ENCODE data around the gene SPAG8.

Gene SPAG8

DNA sequence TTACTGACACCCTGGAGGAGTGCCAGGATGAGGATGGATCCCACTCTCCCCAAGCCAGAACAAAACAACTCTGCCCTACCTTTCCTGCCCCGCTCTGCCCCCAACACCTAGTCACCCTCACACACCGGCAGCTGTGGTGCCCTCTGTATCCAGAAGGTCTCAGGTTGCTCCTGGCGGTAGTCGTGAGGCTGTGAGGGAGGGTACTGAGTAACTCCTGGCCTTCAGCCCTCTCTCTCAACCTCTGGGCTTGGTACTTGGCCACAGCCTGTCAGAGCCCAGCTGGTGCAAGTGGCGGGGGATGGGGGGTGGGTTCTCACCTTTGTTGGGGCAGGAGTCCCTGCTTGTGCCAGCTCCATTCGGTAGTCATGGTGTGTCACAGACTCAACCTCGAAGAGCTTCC lies 1.9 kb downstream of the SPAG8 start:
- DNase-seq (ENCODE audit: low read depth in 2 of 2) = no peak

DNA sequence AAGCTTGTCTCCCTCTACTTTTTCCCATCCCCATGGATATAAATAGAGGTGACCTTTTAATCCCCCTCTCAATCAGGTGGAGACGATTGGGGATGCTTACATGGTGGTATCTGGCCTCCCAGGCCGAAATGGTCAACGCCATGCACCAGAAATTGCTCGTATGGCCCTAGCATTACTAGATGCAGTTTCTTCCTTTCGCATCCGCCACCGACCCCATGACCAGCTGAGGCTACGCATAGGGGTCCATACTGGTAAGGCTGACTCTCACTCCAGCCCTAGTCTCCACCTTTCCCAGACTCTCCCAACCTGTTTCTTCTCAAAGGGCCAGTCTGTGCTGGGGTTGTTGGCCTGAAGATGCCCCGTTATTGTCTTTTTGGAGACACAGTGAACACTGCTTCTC lies 3.6 kb downstream of the SPAG8 start:
- no peak for DNase-seq (ENCODE audit: low read depth in 2 of 2)

DNA sequence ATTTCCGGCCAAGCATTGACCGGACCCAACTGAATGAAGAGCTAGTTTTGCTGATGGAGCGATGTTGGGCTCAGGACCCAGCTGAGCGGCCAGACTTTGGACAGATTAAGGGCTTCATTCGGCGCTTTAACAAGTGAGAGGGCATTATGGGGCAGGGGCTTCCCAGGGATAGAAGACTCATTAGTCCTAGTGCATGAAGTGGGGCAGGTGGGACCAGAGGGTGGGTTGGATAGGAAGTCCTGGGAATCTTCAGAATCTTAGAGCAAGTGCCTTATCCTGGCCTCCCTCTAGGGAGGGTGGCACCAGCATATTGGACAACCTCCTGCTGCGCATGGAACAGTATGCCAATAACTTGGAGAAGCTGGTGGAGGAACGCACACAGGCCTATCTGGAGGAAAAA lies 6.0 kb downstream of the SPAG8 start:
- DNase-seq (ENCODE audit: low read depth in 2 of 2) = no peak

DNA sequence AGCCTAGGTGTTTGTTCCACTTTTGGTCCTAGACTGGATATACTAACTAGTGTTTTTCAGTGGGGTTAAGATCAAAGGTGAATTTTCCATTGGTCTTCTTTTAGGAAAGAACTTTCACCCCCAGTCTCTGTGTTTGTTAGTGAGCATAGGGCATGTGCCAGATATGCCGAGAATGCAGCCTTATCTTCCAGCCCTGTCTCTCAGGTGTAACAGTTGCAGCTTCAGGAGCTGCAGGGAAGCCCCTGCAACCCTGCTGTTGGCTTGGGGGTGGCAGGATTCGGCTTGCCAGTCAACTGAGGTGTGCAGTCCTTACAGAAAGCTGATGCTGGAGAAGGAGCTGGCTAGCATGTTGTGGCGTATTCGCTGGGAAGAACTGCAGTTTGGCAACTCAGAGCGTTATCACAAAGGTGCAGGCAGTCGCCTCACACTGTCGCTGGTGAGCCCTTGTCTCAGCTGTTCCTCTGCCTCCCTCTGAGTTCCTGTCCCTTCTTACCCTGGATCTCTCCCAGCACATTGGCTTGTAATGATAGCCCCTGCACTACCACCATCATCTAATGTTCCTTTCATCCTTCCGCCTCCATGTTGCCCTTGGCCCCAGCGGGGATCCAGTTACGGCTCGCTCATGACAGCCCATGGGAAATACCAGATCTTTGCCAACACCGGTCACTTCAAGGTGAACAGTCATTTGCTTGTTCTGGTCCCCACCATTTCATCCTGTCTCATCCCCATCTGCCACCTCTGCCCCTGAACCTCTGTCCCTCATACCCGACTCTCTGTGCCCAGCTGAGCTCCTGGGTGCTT lies 10.5 kb downstream of the SPAG8 start:
- DNase-seq (ENCODE audit: low read depth in 2 of 2) = no peak

DNA sequence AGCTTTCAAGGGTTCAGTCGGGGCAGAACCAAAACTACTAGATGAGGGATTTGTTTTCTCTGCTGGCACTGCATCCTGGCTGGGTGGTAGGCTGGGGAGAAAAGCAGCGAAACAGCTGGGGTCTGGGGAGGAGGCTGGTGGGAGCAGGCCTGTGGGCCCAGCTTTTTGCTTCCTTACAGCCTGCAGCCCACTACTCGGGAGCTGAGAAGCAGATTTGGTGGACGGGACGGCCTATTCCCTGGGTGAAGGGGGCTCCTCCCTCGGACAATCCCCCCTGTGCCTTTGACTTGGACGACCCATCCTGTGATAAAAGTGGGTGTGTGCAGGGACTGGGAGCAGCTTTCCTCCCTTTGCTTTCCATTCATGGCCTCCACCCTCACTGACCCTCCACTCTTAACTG lies 11.5 kb downstream of the SPAG8 start:
- no peak for DNase-seq (ENCODE audit: low read depth in 2 of 2)

DNA sequence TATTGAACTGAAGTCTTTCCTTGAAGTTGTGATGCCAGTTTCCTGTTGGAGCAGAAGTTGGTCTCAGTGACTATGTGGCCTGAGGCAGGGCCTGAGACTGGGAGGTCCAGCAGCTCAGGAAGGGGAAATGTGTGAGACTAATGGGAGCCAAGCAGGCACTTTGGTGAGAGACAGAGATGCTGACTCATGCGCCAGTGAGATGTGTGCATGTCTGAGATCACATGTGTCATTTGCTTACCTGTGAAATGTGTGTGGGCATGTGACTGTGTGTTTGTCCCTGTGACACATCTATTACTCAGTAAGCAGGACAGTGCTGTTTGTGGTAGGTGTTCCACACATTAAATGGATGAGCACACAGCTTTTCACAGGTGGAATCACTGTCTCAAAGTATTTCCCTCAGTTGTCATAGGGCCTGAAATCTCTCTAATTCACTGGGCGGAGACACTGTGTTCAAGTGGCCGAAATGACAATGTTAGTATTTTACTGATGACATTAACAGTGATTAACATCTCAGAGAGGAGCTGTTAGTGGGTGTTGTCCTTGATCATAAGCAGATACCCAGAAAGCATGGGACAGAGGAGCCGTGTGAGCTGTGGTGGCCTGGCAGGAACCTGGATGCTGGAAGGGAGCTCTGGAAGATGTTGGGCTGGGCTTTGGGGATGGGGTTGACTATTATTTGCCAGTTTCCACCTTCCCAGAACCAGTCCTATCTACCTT lies 13.2 kb downstream of the SPAG8 start:
- DNase-seq (ENCODE audit: low read depth in 2 of 2) = no peak

DNA sequence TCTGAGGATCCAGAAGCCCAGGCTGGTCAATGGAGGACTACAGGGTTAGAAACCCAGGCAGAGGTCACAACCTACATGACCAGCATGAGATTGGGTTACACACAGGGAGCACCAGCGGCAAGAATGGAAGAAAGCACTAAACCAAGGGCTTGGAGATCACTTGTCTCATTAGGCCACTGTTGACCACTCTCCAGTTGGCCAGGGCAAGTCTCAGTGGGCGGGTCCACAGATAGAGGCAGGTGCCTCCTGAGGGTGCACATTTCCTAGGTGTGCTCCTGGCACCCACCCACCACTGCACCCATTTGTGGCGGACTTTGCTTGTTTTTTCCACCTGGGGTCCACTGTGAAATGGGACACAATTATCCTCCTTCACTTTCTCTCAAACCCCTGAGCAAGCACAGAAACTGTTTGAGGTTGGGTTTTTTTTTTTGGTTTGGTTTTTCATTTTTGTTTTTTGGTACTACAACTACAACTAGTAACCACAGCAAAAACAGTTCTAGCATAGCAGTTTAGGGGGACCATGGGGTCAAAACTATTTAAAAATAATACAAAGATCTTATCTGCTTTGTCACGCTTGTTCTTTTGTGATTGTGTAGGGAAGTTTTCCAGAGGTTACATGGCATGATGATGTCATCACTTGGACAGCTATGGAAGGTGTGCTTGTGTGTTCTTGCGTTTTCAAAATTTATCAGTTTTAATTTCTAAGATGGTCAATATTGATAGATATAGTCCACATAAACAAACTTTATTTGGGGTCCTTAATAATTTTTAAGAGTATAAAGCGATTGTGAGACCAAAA lies 14.6 kb downstream of the SPAG8 start:
- no peak for DNase-seq (ENCODE audit: low read depth in 2 of 2)

DNA sequence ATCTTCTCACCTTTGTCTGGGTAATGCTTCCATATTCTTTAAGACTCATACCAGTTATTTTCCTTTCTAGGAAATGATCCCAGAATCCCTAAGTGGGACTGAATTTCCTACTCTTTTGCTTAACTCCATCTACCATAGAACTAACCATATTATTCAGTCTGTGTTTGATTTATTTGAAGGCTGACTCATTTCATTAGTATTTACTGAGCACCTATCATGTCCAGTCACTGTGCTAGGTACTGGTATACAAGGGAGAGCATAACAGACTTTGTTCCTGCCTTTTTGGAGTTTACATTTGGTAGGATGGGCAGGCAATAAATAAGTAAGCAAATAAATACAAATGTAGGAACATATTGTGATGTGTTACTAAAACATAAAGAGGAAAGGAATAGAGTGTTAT lies 16.4 kb downstream of the SPAG8 start:
- no peak for DNase-seq (ENCODE audit: low read depth in 2 of 2)

DNA sequence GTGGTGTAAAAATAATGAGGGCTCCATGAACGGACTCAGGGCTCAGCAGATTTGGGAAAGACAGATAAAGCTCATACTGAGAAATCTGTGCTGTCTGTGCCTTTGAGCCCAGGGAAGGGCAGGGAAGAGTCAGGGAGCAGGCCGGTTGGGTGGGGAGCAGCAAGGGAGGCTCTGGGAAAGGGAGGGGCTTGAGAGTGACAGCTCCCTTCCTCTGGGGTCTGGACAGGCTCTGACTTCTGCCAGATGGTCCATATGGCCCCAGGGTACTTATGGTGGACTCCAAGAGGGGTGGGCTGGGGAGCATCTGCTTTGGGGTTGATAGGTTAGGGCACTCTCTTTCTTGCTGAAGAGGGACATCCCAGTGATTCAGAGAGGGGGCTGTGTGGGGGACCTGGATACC lies 18.6 kb downstream of the SPAG8 start:
- DNase-seq (ENCODE audit: low read depth in 2 of 2) = no peak

DNA sequence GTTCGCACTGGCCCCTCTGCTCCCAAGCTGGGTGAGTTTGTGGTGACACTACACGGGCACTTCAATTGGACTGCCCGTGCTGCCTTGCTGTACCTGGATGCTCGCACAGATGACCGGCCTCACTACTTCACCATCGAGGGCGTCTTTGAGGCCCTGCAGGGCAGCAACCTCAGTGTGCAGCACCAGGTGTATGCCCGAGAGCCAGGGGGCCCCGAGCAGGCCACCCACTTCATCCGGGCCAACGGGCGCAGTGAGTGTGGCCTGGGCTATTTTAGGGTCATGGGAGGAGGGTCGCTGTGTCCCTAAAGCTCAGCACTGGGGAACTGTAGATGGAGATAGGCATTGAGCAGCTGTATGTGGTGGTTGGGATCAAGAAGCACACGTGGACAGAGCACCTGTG lies 19.2 kb downstream of the SPAG8 start:
- no peak for DNase-seq (ENCODE audit: low read depth in 2 of 2)

DNA sequence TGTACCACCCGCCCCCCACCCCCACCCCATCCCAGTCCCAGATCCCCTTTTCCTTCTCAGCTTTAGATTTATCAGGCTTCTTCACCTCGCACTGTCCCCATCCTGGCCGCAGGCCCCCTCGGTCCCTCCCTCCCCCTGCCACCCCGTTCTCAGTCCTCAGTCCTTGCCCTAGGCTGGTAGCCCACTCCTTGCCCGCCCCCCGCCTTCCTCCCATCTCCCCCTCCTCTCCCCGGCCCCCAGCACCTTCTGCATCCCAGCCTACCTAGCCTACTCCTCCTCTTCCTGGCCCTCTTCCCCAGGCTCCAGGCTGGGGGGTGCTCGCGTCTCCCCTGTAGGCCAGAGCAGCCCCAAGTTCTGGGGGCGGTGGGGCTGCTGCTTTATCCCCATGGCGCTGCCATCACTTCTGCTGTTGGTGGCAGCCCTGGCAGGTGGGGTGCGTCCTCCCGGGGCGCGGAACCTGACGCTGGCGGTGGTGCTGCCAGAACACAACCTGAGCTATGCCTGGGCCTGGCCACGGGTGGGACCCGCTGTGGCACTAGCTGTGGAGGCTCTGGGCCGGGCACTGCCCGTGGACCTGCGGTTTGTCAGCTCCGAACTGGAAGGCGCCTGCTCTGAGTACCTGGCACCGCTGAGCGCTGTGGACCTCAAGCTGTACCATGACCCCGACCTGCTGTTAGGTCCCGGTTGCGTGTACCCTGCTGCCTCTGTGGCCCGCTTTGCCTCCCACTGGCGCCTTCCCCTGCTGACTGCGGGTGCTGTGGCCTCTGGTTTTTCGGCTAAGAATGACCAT lies 19.8 kb downstream of the SPAG8 start:
- no peak for DNase-seq (ENCODE audit: low read depth in 2 of 2)

DNA sequence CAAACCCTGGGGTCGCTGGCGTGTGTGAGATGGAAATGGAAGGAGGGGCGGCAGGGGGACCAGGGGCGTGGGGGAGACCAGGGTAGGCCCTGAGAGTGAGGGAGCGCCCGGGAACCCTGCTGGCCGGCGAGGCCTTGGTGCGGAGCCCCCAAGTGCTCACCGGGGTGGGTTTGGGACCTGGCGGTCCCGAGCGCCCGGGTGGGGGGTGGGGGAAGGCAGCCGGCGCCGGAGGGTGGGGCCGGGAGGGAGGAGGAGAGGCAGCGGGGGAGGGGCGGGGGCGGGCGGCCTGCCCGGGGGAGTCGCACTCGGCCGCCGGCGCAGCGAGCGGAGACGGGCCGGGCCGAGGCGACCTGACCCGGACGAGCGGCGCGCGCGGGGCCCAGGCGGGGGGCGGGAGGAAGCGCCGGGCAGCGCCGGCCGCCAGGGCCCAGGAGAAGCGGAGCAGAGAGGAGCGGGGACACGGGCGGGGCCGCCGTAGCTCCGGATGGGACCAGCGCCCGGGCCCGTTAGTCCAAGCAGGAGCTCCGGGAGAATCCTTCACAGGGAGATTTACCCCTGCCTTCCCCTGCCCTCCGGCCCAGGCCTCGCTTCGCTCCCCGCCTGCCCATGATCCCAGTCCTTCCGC lies 20.7 kb downstream of the SPAG8 start, which contains the start of gene NPR2:
NPR2 (plus strand) TSS at position 295 of the 625 bp plus-strand sequence. CDS start 818 bp downstream, outside the sequence.
- DNase-seq (ENCODE audit: low read depth in 2 of 2) = no peak

DNA sequence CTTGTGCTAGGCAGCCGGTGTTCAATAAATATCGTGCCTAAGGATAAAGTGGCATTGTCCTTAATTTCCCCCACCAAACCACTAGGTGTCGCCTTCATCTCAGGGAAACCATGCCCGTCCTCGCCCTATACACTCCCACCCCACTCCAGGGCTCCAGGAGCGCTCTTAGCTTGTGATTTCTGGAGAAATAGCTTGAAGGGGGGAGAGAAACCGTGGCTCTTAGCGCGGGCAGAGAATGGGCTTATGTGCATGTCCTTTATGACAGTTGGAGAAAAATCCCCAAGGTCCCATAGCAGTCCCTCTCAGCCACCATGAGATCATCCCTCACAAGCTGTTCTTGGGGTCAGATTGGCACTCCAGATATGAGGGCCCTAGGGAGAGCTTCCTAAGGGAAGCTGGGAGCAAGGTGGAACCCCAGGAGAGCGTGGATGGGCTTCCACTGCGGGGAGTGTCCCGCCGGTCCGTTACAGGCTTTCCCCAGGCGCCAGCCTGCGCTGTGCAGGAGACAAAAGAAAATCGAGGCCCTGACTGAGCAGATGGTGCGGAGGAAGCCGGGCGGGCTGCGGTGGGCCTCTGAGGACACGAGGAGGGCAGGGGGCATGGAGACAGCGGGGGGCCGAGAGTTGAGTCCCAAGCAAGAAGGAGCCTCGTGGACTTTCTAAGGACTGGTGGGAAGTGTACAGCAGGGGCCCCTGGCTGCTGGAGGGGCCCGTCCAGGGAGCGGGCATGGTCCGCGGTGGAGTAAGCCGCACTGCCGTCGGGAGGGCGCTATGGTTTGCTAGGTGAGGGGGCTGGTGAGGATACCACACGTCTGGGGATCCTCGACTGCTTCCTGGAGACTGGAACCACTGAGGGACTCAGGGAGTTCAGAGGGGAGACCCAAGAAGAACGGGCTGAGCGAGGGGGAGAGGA lies 21.4 kb downstream of the SPAG8 start:
- DNase-seq (ENCODE audit: low read depth in 2 of 2) = peak in 1 of 2 donors; percentile 29

DNA sequence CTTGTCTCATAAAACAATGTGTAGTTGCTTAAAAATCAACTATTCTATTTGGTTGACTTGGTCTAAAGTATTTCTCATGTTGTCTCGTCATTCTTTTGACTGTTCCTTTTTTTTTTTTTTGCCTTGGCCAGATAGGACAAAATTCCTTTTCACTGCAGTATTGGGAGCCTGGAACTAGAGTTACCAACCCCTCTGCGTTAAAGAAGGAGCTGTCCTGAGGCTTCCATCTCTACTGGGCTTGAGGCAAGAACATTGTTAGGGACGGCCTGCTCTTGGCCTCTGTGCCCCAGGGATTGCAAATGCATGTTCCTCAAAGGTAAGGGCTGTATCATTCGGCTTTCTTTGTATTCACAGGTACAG lies 22.1 kb downstream of the SPAG8 start:
- DNase-seq (ENCODE audit: low read depth in 2 of 2) = no peak

DNA sequence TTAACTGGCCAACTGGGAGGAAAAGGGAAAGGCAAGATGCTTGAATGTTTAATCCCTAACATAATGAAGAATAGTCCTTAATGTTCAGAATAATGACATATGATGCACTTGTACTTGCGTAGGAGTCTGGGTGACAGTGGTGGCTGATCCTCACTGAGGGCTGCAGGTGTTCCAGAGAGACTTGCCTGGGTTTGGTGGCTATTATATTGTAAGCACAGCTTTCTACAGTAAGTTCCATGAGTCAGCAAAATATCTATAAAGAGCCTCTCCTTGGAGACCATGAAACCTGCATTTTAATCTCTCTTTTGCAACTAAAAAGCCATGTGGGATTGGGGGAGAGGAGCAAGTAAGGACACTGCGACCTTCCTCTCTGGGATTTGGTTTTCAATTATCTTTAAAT lies 22.5 kb downstream of the SPAG8 start:
- DNase-seq (ENCODE audit: low read depth in 2 of 2) = no peak

DNA sequence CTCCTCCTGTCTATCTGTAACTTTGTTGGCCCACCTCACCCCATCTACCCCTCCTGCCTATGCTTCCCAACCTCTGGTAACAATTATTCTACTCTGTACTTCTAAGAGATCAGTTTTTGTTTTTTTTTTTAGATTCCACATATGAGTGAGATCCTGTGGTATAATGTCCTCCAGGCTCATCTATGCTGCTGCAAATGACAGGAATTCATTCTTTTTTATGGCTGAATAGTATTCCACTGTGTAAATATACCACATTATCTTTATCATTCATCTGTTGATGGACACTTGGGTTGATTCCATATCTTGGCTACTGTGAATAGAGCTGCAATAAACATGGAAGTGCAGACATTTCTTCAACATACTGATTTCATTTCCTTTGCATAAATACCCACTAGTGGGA lies 28.6 kb downstream of the SPAG8 start:
- DNase-seq (ENCODE audit: low read depth in 2 of 2) = no peak

DNA sequence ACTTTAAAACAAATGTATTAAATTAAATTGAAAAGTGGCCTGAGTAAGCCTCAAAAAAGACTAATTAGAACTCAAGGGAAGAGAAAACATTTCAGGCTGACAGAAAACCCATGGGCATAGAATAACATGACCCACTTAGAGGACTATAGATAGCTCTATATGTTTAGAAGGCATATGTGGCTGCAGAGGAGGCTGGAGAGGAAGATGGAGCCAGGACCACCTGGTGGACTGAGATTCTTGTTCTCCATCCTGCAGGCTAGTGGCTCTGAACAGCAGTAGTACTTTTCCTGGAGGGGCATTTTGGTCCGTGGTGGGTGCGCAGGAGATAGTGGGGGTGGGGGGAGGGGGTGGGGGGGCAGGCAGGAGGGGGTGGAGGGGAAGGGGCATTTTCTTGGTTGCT lies 31.0 kb downstream of the SPAG8 start:
- no peak for DNase-seq (ENCODE audit: low read depth in 2 of 2)

DNA sequence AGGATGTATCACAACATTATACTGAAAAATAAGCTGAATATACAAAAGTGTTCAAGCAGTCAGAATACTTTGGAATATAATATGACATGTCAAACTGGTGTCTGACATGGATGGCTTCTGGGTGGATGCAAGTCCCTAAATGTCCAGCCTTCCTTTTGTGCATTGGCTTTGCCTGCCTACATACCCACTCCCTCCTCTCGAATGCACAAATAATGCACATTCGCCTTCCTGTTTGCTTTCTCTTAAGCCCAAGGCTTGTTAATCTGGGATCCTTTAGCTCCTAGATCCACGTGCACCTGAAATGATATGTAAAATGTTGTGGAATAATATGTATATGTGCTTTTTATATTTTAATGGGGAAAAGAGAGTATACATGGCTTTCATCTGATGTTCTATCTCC lies 33.6 kb downstream of the SPAG8 start:
- no peak for DNase-seq (ENCODE audit: low read depth in 2 of 2)

DNA sequence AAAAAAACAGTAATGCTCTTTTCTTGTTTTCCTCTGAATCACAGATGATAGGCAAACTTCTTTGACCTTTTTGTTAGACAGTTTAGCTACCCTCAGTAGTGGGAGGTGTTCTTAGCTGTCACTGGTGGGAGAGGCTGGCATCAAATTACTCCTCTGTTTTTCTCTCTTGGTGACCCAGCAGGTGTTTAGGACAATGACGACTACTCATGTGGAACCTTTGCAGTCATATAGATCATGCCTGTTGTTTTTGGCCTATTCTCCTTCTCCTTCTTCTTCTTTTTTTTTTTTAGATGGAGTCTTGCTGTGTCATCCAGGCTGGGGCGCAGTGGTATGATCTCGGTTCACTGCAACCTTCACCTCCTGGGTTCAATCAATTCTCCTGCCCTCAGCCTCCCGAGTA lies 36.0 kb downstream of the SPAG8 start:
- DNase-seq (ENCODE audit: low read depth in 2 of 2) = no peak

DNA sequence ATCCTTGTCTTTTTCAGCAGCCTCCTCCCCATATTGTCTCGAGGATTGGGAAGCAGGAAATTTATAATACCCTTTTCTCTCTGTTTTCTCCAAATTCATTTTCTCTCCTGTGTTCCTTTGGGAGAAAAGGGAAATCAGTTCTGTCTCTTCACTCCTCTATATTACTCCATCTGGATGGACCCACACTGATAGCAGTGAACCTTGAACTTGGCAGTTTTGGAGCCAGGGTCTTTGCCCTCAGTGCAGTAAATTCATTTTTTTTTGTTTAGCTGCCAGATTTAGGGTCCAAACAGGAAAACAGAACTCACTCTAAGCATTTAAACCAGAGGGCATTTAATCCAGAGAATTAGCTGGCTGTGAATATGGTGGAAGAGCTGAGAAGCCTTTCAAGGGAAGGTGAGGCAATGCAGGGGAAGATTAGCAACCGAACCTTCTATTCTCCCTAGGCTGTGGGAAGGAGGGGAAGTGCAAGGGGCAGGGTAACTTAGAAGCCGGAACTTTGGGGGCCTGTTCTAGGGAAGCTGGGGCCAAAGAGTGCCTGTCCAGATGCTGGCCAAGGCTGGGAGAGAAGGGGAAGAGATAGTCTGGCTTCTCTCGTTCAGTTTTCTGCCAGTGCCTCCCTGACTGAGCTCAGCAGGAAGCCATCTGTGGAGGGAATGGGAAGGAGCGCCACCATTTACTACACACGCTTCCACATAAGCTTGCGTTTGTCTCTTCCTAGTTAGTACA lies 37.0 kb downstream of the SPAG8 start:
- DNase-seq (ENCODE audit: low read depth in 2 of 2) = no peak
